Stimulated activated CD4-positive, alpha-beta T cell treated with anti-CD3 and anti-CD28 coated beads, Interleukin-1b, Interleukin-23, amount 100 ng/mL, for 1 hour (primary cell): Measurements from ENCODE around the gene TXNDC9.
"Not testable (repeated sequence)": the region's sequence is repeated elsewhere in the genome, so short reads cannot be mapped to it uniquely, and the experiment has no call there.

ENCODE experiments used
- DNase-seq, 2 donors: peaks; one replicate each; pipeline ENCODE4 v3.0.0-alpha.2; 2020; ENCODE audit warnings: low read depth in 2 of 2

TXNDC9 gene

GRCh38 chr2:99325384-99325783 lies 10.7 kb downstream of the TXNDC9 start:
- no peak for DNase-seq

GRCh38 chr2:99317873-99318200 lies 18.3 kb downstream of the TXNDC9 start:
- not testable (repeated sequence) for DNase-seq

- DNase-seq, result no peak
Measured at GRCh38 chr2:99317161-99317872, 18.8 kb downstream of the TXNDC9 start.

- DNase-seq, result not testable (repeated sequence)
Measured at GRCh38 chr2:99301097-99301496, 35.0 kb downstream of the TXNDC9 start, which contains the start of gene LYG1. Gene LYG1, minus strand, starts transcription at chr2:99301197. Its CDS starts 5,527 bp downstream, at chr2:99295670.

GRCh38 chr2:99299580-99299979 lies 36.6 kb downstream of the TXNDC9 start:
- no peak for DNase-seq

- no peak for DNase-seq
Measured at GRCh38 chr2:99297994-99298393, 38.1 kb downstream of the TXNDC9 start.

- no peak for DNase-seq
Measured at GRCh38 chr2:99285526-99285925, 50.6 kb downstream of the TXNDC9 start.

GRCh38 chr2:99279969-99280695 lies 56.0 kb downstream of the TXNDC9 start:
- no peak for DNase-seq

- no peak for DNase-seq
Measured at GRCh38 chr2:99278793-99279291, 57.3 kb downstream of the TXNDC9 start.

GRCh38 chr2:99278195-99278765 lies 57.9 kb downstream of the TXNDC9 start:
- not testable (repeated sequence) for DNase-seq

- DNase-seq, result no peak
Measured at GRCh38 chr2:99275882-99276281, 60.3 kb downstream of the TXNDC9 start.
